IMR-90 (cell line): ENCODE data around the gene SSBP3. TPM values are rescaled to one million over a fixed set of nuclear protein-coding genes. Genes with fewer than 3 reads are reported as not detected.

Experiments used
- ATAC-seq: fragments of 200-7000 bp; cut with Tn5 transposase; 2 replicates; pipeline ENCODE4 v1.9.1; 2020; ENCODE audit warnings: low read depth, mild to moderate bottlenecking, moderate library complexity
- BruUV-seq: library from RNA; stranded (reverse); fragments of 400-500 nt; replicated peaks from 2 replicates; lab custom pipeline; 2021; lab: Mats Ljungman, UMichigan
- CTCF ChIA-PET: fragments of 300-600 bp; formaldehyde crosslinking; extraction: SDS; loops from one replicate; lab custom pipeline; 2021; ENCODE audit warnings: antibody characterized with exemption; lab: Yijun Ruan, JAX
- POLR2A ChIA-PET: fragments of 300-600 bp; sonication (Branson Sonifier 250); formaldehyde crosslinking; loops from one replicate; lab custom pipeline; 2022; ENCODE audit warnings: antibody characterized with exemption; ENCODE audit not compliant: unreplicated experiment; lab: Charles Lee
- DNase-seq: peaks from one replicate; pipeline ENCODE4 v3.0.0; 2013
- H2AFZ ChIP-seq: replicated peaks from 2 replicates; pipeline ENCODE3; 2013; ENCODE audit warnings: low read length, mild to moderate bottlenecking; ENCODE audit not compliant: poor library complexity
- H2AK5ac ChIP-seq: 2 replicates; pipeline ENCODE4 v1.6.1; 2013; ENCODE audit warnings: low read depth, low read length, inconsistent platforms
- H2AK9ac ChIP-seq: replicated peaks from 2 replicates; pipeline ENCODE3; 2013; ENCODE audit warnings: mild to moderate bottlenecking, low read depth, low read length, moderate library complexity; ENCODE audit not compliant: poor library complexity
- H2BK120ac ChIP-seq: 2 replicates; pipeline ENCODE4 v1.6.1; 2013; ENCODE audit warnings: low read depth, low read length, inconsistent platforms
- H2BK15ac ChIP-seq: 3 replicates; pipeline ENCODE4 v1.6.1; 2013; ENCODE audit warnings: low read depth, low read length, inconsistent platforms
- H2BK20ac ChIP-seq: 2 replicates; pipeline ENCODE4 v1.6.1; 2013; ENCODE audit warnings: low read depth, mild to moderate bottlenecking, inconsistent platforms, low read length, moderate library complexity
- H2BK5ac ChIP-seq: 2 replicates; pipeline ENCODE4 v1.6.1; 2013; ENCODE audit warnings: mild to moderate bottlenecking, low read depth, low read length, inconsistent platforms; ENCODE audit not compliant: poor library complexity, severe bottlenecking
- H3K14ac ChIP-seq: replicated peaks from 2 replicates; pipeline ENCODE4 v1.6.1; 2013; ENCODE audit warnings: low read depth, low read length, inconsistent platforms
- H3K18ac ChIP-seq: 2 replicates; pipeline ENCODE4 v1.6.1; 2013; ENCODE audit warnings: low read depth, low read length, control low read depth
- H3K23ac ChIP-seq: 2 replicates; pipeline ENCODE4 v1.6.1; 2013; ENCODE audit warnings: low read depth, low read length, inconsistent platforms
- H3K27ac ChIP-seq: 2 replicates; pipeline ENCODE4 v1.5.1; 2013; ENCODE audit warnings: mild to moderate bottlenecking, control low read depth, low read length; ENCODE audit not compliant: insufficient read depth
- H3K27me3 ChIP-seq: 2 replicates; pipeline ENCODE4 v1.6.1; 2013; ENCODE audit warnings: low read length; ENCODE audit not compliant: control insufficient read depth, insufficient read depth
- H3K36me3 ChIP-seq: 2 replicates; pipeline ENCODE4 v1.6.1; 2013; ENCODE audit warnings: low read length, mixed read lengths; ENCODE audit not compliant: control insufficient read depth, insufficient read depth
- H3K4ac ChIP-seq: 2 replicates; pipeline ENCODE4 v1.6.1; 2013; ENCODE audit warnings: low read depth, low read length, inconsistent platforms
- H3K4me1 ChIP-seq: 2 replicates; pipeline ENCODE4 v1.6.1; 2013; ENCODE audit warnings: low read length, mixed read lengths; ENCODE audit not compliant: control insufficient read depth, insufficient read depth
- H3K4me2 ChIP-seq: 2 replicates; pipeline ENCODE4 v1.6.1; 2013; ENCODE audit warnings: low read depth, mild to moderate bottlenecking, control low read depth, low read length, moderate library complexity
- H3K4me3 ChIP-seq: 2 replicates; pipeline ENCODE4 v1.5.1; 2013; ENCODE audit warnings: low read depth, mild to moderate bottlenecking, control low read depth, low read length, moderate library complexity; ENCODE audit not compliant: insufficient read depth
- H3K56ac ChIP-seq: 2 replicates; pipeline ENCODE4 v1.6.1; 2013; ENCODE audit warnings: low read length, inconsistent platforms; ENCODE audit not compliant: insufficient read depth; ENCODE audit errors: extremely low read depth
- H3K79me1 ChIP-seq, 2 experiments: 2 replicates each; pipeline ENCODE4 v1.6.1; 2013; ENCODE audit warnings: low read length in 2 of 2, inconsistent platforms in 1 of 2, low read depth in 1 of 2
- H3K9ac ChIP-seq: 2 replicates; pipeline ENCODE4 v1.6.1; 2013; ENCODE audit warnings: low read depth, low read length, control low read depth
- H3K9me1 ChIP-seq: 2 replicates; pipeline ENCODE4 v1.6.1; 2013; ENCODE audit warnings: low read length, inconsistent platforms; ENCODE audit not compliant: insufficient read depth
- H3K9me3 ChIP-seq: 2 replicates; pipeline ENCODE4 v1.6.1; 2013; ENCODE audit warnings: low read length; ENCODE audit not compliant: control insufficient read depth, insufficient read depth
- H4K20me1 ChIP-seq: 2 replicates; pipeline ENCODE4 v1.6.1; 2013; ENCODE audit warnings: low read length, inconsistent platforms; ENCODE audit not compliant: insufficient read depth
- H4K5ac ChIP-seq: 2 replicates; pipeline ENCODE4 v1.6.1; 2013; ENCODE audit warnings: mild to moderate bottlenecking, low read depth, low read length, control low read depth
- H4K8ac ChIP-seq, 2 experiments: 2 replicates each; pipeline ENCODE4 v1.6.1; 2013; ENCODE audit warnings: low read depth in 2 of 2, low read length in 2 of 2, control low read depth in 1 of 2, inconsistent platforms in 1 of 2
- H4K91ac ChIP-seq: 2 replicates; pipeline ENCODE4 v1.6.1; 2013; ENCODE audit warnings: low read depth, low read length, inconsistent platforms; ENCODE audit not compliant: insufficient read depth
- BHLHE40 ChIP-seq: fragments of 150-350 bp; IDR thresholded peaks from 2 replicates; pipeline ENCODE4 v1.6.1; 2016; ENCODE audit warnings: mild to moderate bottlenecking, low read depth, low read length
- CEBPB ChIP-seq: IDR thresholded peaks from 2 replicates; pipeline ENCODE4 v1.6.1; 2012; ENCODE audit warnings: low read depth, low read length, improper control_type of control experiment
- CHD1 ChIP-seq: IDR thresholded peaks from 2 replicates; pipeline ENCODE4 v1.6.1; 2012; ENCODE audit warnings: low read depth, low read length, improper control_type of control experiment
- CTCF ChIP-seq: conservative IDR thresholded peaks from 2 replicates; pipeline ENCODE4 v1.5.1; 2012; ENCODE audit warnings: mild to moderate bottlenecking, low read depth, low read length, improper control_type of control experiment
- ELK1 ChIP-seq: fragments of 150-350 bp; IDR thresholded peaks from 2 replicates; pipeline ENCODE4 v1.6.1; 2016; ENCODE audit warnings: low read depth, mild to moderate bottlenecking, low read length, moderate library complexity, borderline replicate concordance
- FOS ChIP-seq: fragments of 150-350 bp; IDR thresholded peaks from 2 replicates; pipeline ENCODE4 v1.6.1; 2016; ENCODE audit warnings: low read depth, low read length
- MAFK ChIP-seq: IDR thresholded peaks from 2 replicates; pipeline ENCODE4 v1.6.1; 2012; ENCODE audit warnings: low read depth, low read length, improper control_type of control experiment
- MXI1 ChIP-seq: IDR thresholded peaks from 2 replicates; pipeline ENCODE4 v1.6.1; 2012; ENCODE audit warnings: low read depth, mild to moderate bottlenecking, low read length, moderate library complexity, borderline replicate concordance
- NFE2L2 ChIP-seq: fragments of 150-350 bp; IDR thresholded peaks from 2 replicates; pipeline ENCODE4 v1.6.1; 2016; ENCODE audit warnings: low read depth, mild to moderate bottlenecking, low read length
- POLR2A ChIP-seq: IDR thresholded peaks from 2 replicates; pipeline ENCODE4 v1.6.1; 2012; ENCODE audit warnings: mild to moderate bottlenecking, low read depth, low read length
- RAD21 ChIP-seq: IDR thresholded peaks from 2 replicates; pipeline ENCODE4 v1.6.1; 2012; ENCODE audit warnings: low read length, improper control_type of control experiment
- RCOR1 ChIP-seq: IDR thresholded peaks from 2 replicates; pipeline ENCODE4 v1.6.1; 2012; ENCODE audit warnings: mild to moderate bottlenecking, low read length, improper control_type of control experiment; ENCODE audit not compliant: insufficient replicate concordance
- RFX5 ChIP-seq: IDR thresholded peaks from 2 replicates; pipeline ENCODE4 v1.8.0; 2012; ENCODE audit warnings: low read depth, mild to moderate bottlenecking, low read length, moderate library complexity
- USF2 ChIP-seq: fragments of 150-350 bp; IDR thresholded peaks from 2 replicates; pipeline ENCODE4 v1.6.1; 2017; ENCODE audit warnings: mild to moderate bottlenecking, antibody characterized with exemption, low read length, low read depth
- WGBS, 2 experiments: methylation state at CpG; one replicate each; pipeline versions ENCODE4 v1.1.5 to v1.1.7; 2013; ENCODE audit warnings: missing lambda C conversion rate in 2 of 2; ENCODE audit not compliant: insufficient read length in 1 of 2; ENCODE audit errors: extremely low coverage in 2 of 2; 5-methylcytosine and 5-hydroxymethylcytosine counted together
- dilution Hi-C: fragments of 300-500 bp; cut with HindIII; formaldehyde crosslinking; loops from one replicate; pipeline ENCODE4 v1.14.3; 2018; ENCODE audit warnings: low sequenced_read_pairs; ENCODE audit not compliant: unreplicated experiment
- in situ Hi-C: fragments of 300-500 bp; cut with MboI; formaldehyde crosslinking; loops from 3 replicates; pipeline ENCODE4 v1.14.3; 2019; ENCODE audit warnings: low sequenced_read_pairs, inconsistent platforms, mixed read lengths
- intact Hi-C: fragments of 100-400 bp; cut with micrococcal nuclease; formaldehyde crosslinking; loops from 2 replicates; pipeline ENCODE4 v1.10.0; 2022
- polyA plus RNA-seq, 3 experiments: library from polyadenylated mRNA; depleted of rRNA; stranded (reverse); fragments of >200 nt; gene quantifications; 2 replicates each; pipeline ENCODE4 v1.2.3, GENCODE V29; 2012; ENCODE audit warnings: low replicate concordance in 1 of 3
- total RNA-seq: library from RNA; depleted of rRNA; stranded (reverse); fragments of >200 nt; gene quantifications from 2 replicates; pipeline ENCODE4 v1.2.3, GENCODE V29; 2012

SSBP3 gene
- total and polyA plus RNA-seq, 2 of the 4 experiments (the other 2 are of a cell fraction): 10.9 to 39.6 TPM

DNA sequence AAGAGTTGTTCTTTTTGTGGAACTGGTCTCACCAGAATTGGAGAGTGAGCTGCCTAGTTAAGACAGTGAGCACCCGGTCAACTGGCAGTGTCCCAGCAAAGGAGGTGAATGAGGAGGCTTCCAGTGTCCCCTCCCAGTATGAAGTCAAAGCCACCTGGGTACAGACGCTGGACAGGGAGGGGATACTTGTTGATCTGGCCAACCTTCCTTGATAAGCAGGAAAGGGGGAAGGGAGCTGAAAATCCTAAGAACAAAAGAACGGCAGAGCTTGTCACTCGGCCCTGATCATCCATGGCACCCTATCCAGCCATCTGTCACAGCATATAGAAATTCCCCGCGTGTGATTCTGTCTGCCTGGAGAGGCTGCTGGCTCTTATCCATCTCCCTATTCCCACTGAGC is 91.5 kb downstream of the SSBP3 start:
- WGBS, 2 experiments: 17% methylated on average over 1 of the region's 6 CpGs; no CpG with 5 or more reads in 1 of the 2 experiments
- Histone ChIP-seq H3K27me3 (no peaks in the 10 kb centered on the region), H4K91ac (no peak overlapping the region), H3K56ac (no peak overlapping the region), H3K14ac (no peak overlapping the region), H4K8ac (no peak overlapping the region), H3K4ac (no peak overlapping the region), H3K36me3 (no peaks in the 10 kb centered on the region), H4K20me1 (peaks cover 27% of the 10 kb centered on the region), H3K79me1 (peaks cover 45 to 84% of the 10 kb centered on the region in 2 experiments), H4K5ac (no peak overlapping the region), H2BK20ac (no peak overlapping the region), H3K4me3 (no peak overlapping the region), H2AK5ac (peak overlapping the region; percentile 26), H3K4me1 (peaks cover 20% of the 10 kb centered on the region), H3K27ac (no peak overlapping the region), H3K9ac (no peak overlapping the region), H2BK120ac (no peak overlapping the region), H3K9me3 (no peaks in the 10 kb centered on the region), H3K9me1 (peaks cover 24% of the 10 kb centered on the region), H2AK9ac (no peak overlapping the region), H2AFZ (no peak overlapping the region), H3K23ac (peak overlapping the region; percentile 31; the same call in 1 of the 2 replicates), H2BK5ac (no peak overlapping the region), H3K18ac (no peak overlapping the region), H2BK15ac (no peak overlapping the region), H3K4me2 (no peak overlapping the region)
- no peak for ATAC-seq
- ChIA-PET CTCF (no interaction called here), POLR2A (no interaction called here)
- in situ Hi-C loops: no loop called here
- intact Hi-C loops: loop anchor here (5.0 kb wide), 1 partner anchor 93 kb away; the partner anchor contains the start of gene SSBP3
- BruUV-seq: no TSS peak
- dilution Hi-C loops: no loop called here
- TF ChIP-seq RCOR1 (no peak), BHLHE40 (no peak), CHD1 (no peak), POLR2A (no peak), FOS (no peak), ELK1 (no peak), RAD21 (no peak), MXI1 (no peak), CEBPB (no peak), RFX5 (no peak), MAFK (no peak), NFE2L2 (no peak), USF2 (no peak), CTCF (no peak)
- DNase-seq: no peak
